Endothelial cell of umbilical vein (primary cell): ENCODE measurements around the gene SETSIP.

Experiments used
- EZH2 ChIP-seq: IDR thresholded peaks from 2 replicates; pipeline ENCODE4 v1.6.1; 2012; ENCODE audit warnings: borderline replicate concordance, low read depth, mild to moderate bottlenecking, moderate library complexity, low read length, inconsistent platforms; ENCODE audit not compliant: severe bottlenecking
- FOS ChIP-seq: IDR thresholded peaks from 2 replicates; pipeline ENCODE4 v1.6.1; 2011; ENCODE audit warnings: mild to moderate bottlenecking, low read length, moderate library complexity, borderline replicate concordance; ENCODE audit not compliant: insufficient read depth
- GATA2 ChIP-seq: IDR thresholded peaks from 2 replicates; pipeline ENCODE4 v1.7.0; 2011; ENCODE audit warnings: low read depth, mild to moderate bottlenecking, moderate library complexity, mixed read lengths, low read length; ENCODE audit not compliant: insufficient read length, insufficient read depth
- JUN ChIP-seq: IDR thresholded peaks from 2 replicates; pipeline ENCODE4 v1.6.1; 2011; ENCODE audit warnings: borderline replicate concordance, low read depth; ENCODE audit not compliant: insufficient read length, insufficient read depth
- MYC ChIP-seq: IDR thresholded peaks from one replicate; pipeline ENCODE4 v1.6.1; 2011; ENCODE audit warnings: mild to moderate bottlenecking, low read depth, low read length
- POLR2A ChIP-seq: IDR thresholded peaks from 2 replicates; pipeline ENCODE4 v1.6.1; 2012; ENCODE audit warnings: low read depth, mild to moderate bottlenecking, control low read depth, low read length
- POLR2AphosphoS5 ChIP-seq: IDR thresholded peaks from 2 replicates; pipeline ENCODE4 v1.6.1; 2012; ENCODE audit warnings: low read depth, mild to moderate bottlenecking, control low read depth, low read length, moderate library complexity; ENCODE audit not compliant: insufficient read depth
- TF ChIP-seq, protein P1 (sequence below), 2 donors: IDR thresholded peaks; 1 replicate in 1 of 2; 2 replicates in 1 of 2; pipeline ENCODE4 v1.5.1; 2011; ENCODE audit warnings: low read length in 2 of 2, mild to moderate bottlenecking in 2 of 2, moderate library complexity in 2 of 2, control low read depth in 1 of 2, inconsistent platforms in 1 of 2, low read depth in 1 of 2; ENCODE audit not compliant: insufficient read depth in 1 of 2; ENCODE audit errors: extremely low read depth in 1 of 2
- TF ChIP-seq, protein P2 (sequence below): IDR thresholded peaks from 2 replicates; pipeline ENCODE4 v1.6.1; 2011; ENCODE audit not compliant: insufficient read depth, insufficient read length

DNA sequence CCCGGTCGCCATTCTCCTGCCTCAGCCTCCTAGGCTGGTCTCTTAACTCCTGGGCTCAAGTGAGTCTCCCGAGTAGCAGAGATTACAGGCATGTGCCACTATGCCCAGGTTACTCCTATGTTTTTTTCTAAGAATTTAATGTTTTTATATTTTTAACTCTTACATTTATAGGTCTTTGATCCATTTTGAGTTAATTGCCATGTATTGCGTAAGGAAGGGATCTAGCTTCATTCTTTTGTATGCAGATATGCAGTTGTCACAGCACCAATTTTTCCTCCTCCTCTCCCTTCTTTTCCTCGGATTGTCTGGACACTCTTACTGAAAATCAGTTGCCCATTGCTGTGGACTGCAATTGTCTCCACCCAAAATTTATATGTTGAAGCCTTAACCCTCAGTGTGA is 16.4 kb upstream of the SETSIP start:
- TF ChIP-seq, protein P1, sequence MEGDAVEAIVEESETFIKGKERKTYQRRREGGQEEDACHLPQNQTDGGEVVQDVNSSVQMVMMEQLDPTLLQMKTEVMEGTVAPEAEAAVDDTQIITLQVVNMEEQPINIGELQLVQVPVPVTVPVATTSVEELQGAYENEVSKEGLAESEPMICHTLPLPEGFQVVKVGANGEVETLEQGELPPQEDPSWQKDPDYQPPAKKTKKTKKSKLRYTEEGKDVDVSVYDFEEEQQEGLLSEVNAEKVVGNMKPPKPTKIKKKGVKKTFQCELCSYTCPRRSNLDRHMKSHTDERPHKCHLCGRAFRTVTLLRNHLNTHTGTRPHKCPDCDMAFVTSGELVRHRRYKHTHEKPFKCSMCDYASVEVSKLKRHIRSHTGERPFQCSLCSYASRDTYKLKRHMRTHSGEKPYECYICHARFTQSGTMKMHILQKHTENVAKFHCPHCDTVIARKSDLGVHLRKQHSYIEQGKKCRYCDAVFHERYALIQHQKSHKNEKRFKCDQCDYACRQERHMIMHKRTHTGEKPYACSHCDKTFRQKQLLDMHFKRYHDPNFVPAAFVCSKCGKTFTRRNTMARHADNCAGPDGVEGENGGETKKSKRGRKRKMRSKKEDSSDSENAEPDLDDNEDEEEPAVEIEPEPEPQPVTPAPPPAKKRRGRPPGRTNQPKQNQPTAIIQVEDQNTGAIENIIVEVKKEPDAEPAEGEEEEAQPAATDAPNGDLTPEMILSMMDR (IDR thresholded peaks at IDR 0.05; ENCODE audit: extremely low read depth in 1 of 2, insufficient read depth in 1 of 2, low read depth in 1 of 2, low read length in 2 of 2), result no peak
- TF ChIP-seq POLR2AphosphoS5 (no peak), EZH2 (no peak), POLR2A (no peak), JUN (no peak), FOS (no peak), MYC (no peak), GATA2 (no peak)
- TF ChIP-seq, protein P2, sequence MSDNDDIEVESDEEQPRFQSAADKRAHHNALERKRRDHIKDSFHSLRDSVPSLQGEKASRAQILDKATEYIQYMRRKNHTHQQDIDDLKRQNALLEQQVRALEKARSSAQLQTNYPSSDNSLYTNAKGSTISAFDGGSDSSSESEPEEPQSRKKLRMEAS, result no peak
